ENCODE measurements around the gene IL7R. TPM values are rescaled to one million over a fixed set of nuclear protein-coding genes. Genes with fewer than 3 reads are reported as not detected.
"Not testable (repeated sequence)": the region's sequence is repeated elsewhere in the genome, so short reads cannot be mapped to it uniquely, and the experiment has no call there.

The IL7R gene
- total RNA-seq, 1 experiment from 2014 or later: not detected

DNA sequence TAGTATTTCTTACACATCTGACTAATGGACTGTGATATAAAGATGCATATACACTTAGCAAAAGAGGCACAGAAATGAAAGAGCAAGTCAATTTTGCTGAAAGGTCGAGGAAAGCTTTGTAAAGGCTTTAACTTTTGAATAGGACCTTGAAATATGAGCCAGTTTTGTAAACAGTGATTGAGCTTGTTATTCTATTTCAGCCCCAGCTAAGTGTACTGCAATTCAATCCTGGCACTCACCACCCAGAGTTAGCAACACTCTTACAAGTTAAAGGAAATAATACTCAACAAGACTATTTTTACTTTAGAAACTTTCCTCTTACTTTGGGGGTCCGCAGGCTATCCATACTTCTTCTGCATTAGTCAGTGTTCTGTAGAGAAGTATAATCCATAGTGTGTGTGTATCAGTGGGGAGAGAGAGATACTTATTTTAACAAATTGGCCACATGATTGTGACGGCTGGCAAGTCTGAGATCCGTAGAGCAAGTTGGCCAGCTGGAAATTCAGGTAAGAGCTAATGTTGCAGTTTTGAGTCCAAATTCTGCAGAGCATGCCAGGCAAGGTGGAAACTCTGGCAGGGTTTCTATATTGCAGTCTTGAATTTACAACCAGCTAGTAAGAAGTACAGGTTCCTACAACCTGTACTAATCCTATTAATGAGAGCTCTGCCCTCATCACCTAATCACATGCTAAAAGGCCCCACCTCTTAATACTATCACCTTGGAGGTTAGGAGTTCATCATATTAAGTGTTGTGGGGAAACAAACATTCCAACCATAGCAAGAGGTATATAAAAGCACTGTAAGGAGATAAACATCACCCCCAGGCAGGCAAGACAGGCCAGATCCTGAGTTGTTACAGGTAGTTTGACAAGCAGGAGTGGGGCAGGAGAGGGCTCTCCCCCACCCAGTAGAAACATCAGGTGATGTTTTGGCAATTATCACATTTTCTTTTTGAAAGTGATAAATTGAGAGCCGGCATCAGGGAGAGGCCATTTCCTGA is 33.6 kb downstream of the IL7R start:
- no peaks in the 10 kb centered on the region for H3K36me3 Mint-ChIP-seq (ENCODE audit: insufficient read depth, unreplicated experiment)
- no TSS peak for BruUV-seq (replicated peaks)
- intact Hi-C loops (cut with micrococcal nuclease; ENCODE audit: unreplicated experiment): no loop called here
- no peak for DNase-seq
- Histone ChIP-seq H3K27me3 (replicated peaks; ENCODE audit: control insufficient read depth, insufficient read depth, low read length) (no peaks in the 10 kb centered on the region), H3K4me3 (ENCODE audit: low read depth, low read length) (no peak overlapping the region), H3K9me3 (no peaks in the 10 kb centered on the region), H3K36me3 (ENCODE audit: control insufficient read depth, insufficient read depth, low read length) (no peaks in the 10 kb centered on the region), H3K4me1 (no peaks in the 10 kb centered on the region)
- CTCF ChIA-PET: no interaction called here
- H3K27me3 Mint-ChIP-seq (ENCODE audit: insufficient read depth, unreplicated experiment): no peaks in the 10 kb centered on the region
- H3K27ac Mint-ChIP-seq (ENCODE audit: unreplicated experiment): no peak overlapping the region
- H3K4me3 Mint-ChIP-seq (ENCODE audit: unreplicated experiment): no peak overlapping the region
- no peaks in the 10 kb centered on the region for H3K9me3 Mint-ChIP-seq (ENCODE audit: unreplicated experiment)
- POLR2A ChIA-PET: no interaction called here
- TF ChIP-seq CTCF (IDR thresholded peaks at IDR 0.05; ENCODE audit: insufficient read depth in 1 of 2, low read depth in 1 of 2, low read length in 1 of 2, severe bottlenecking in 1 of 2, unreplicated experiment in 1 of 2): no peak
- H3K4me1 Mint-ChIP-seq (ENCODE audit: low read depth, unreplicated experiment): no peaks in the 10 kb centered on the region

GRCh38 chr5:35892799-35893198 is 36.1 kb downstream of the IL7R start:
- H3K9me3 Mint-ChIP-seq (ENCODE audit: unreplicated experiment); H3K27me3 Mint-ChIP-seq (ENCODE audit: insufficient read depth, unreplicated experiment); CTCF ChIA-PET; BruUV-seq (replicated peaks); DNase-seq; H3K27me3 ChIP-seq (replicated peaks; ENCODE audit: control insufficient read depth, insufficient read depth, low read length); H3K36me3 Mint-ChIP-seq (ENCODE audit: insufficient read depth, unreplicated experiment); H3K36me3 ChIP-seq (ENCODE audit: control insufficient read depth, insufficient read depth, low read length); H3K27ac Mint-ChIP-seq (ENCODE audit: unreplicated experiment); POLR2A ChIA-PET; H3K4me3 Mint-ChIP-seq (ENCODE audit: unreplicated experiment); H3K4me1 Mint-ChIP-seq (ENCODE audit: low read depth, unreplicated experiment); intact Hi-C loops (cut with micrococcal nuclease; ENCODE audit: unreplicated experiment); H3K4me1 ChIP-seq; H3K9me3 ChIP-seq; H3K4me3 ChIP-seq (ENCODE audit: low read depth, low read length): not testable (repeated sequence)

DNA sequence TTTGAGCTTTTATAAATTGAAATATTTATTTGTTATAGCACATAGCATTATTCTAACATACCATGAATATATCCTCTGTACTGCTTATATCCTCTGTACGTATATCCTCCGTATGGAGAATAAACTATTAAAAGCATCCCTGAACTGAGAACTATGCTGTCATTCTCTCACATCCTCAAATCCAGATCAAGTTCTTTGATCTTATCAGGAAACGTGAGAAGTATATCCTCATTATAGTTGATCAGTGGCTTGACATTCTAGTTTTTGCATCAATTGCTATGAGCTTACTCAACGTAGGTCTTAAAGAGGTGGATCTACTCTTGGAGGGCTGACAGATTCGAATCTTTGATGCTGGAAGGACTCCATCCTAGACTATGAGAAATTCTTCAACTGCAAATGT is 37.4 kb downstream of the IL7R start:
- DNase-seq: no peak
- Histone ChIP-seq H3K36me3 (ENCODE audit: control insufficient read depth, insufficient read depth, low read length) (no peaks in the 10 kb centered on the region), H3K4me3 (ENCODE audit: low read depth, low read length) (no peak overlapping the region), H3K4me1 (no peaks in the 10 kb centered on the region), H3K27me3 (replicated peaks; ENCODE audit: control insufficient read depth, insufficient read depth, low read length) (no peaks in the 10 kb centered on the region), H3K9me3 (no peaks in the 10 kb centered on the region)
- H3K4me3 Mint-ChIP-seq (ENCODE audit: unreplicated experiment): no peak overlapping the region
- BruUV-seq (replicated peaks): no TSS peak
- no peaks in the 10 kb centered on the region for H3K9me3 Mint-ChIP-seq (ENCODE audit: unreplicated experiment)
- no peaks in the 10 kb centered on the region for H3K36me3 Mint-ChIP-seq (ENCODE audit: insufficient read depth, unreplicated experiment)
- H3K4me1 Mint-ChIP-seq (ENCODE audit: low read depth, unreplicated experiment): no peaks in the 10 kb centered on the region
- ChIA-PET POLR2A (no interaction called here), CTCF (no interaction called here)
- peaks cover 6% of the 10 kb centered on the region for H3K27me3 Mint-ChIP-seq (ENCODE audit: insufficient read depth, unreplicated experiment)
- TF ChIP-seq CTCF (IDR thresholded peaks at IDR 0.05; ENCODE audit: insufficient read depth in 1 of 2, low read depth in 1 of 2, low read length in 1 of 2, severe bottlenecking in 1 of 2, unreplicated experiment in 1 of 2): no peak
- H3K27ac Mint-ChIP-seq (ENCODE audit: unreplicated experiment): no peak overlapping the region
- intact Hi-C loops (cut with micrococcal nuclease; ENCODE audit: unreplicated experiment): no loop called here

Measured in Caco-2 (cell line).